GM19463 (cell line): ENCODE data around the gene DGKQ.

Source experiments
- ATAC-seq: cut with Tn5 transposase; IDR thresholded peaks from one replicate; pipeline ENCODE4 v1.9.1; 2021; ENCODE audit warnings: mild to moderate bottlenecking, moderate library complexity; ENCODE audit not compliant: unreplicated experiment

Gene DGKQ

GRCh38 chr4:963276-964225, 9.8 kb downstream of the DGKQ start:
- no peak for ATAC-seq

GRCh38 chr4:962231-963208, 10.8 kb downstream of the DGKQ start:
- no peak for ATAC-seq

GRCh38 chr4:961351-962230, 11.8 kb downstream of the DGKQ start:
- no peak for ATAC-seq

- ATAC-seq: no peak
Observed at GRCh38 chr4:960636-961350, 12.6 kb downstream of the DGKQ start.

- no peak for ATAC-seq
Observed at GRCh38 chr4:960140-960635, 13.2 kb downstream of the DGKQ start.

- ATAC-seq: no peak
Observed at GRCh38 chr4:959338-960139, 13.8 kb downstream of the DGKQ start.

- no peak for ATAC-seq
Observed at GRCh38 chr4:958696-959337, 14.6 kb downstream of the DGKQ start.

GRCh38 chr4:958314-958665, 15.1 kb downstream of the DGKQ start:
- no peak for ATAC-seq

- no peak for ATAC-seq
Observed at GRCh38 chr4:957581-958313, 15.6 kb downstream of the DGKQ start.

- ATAC-seq: no peak
Observed at GRCh38 chr4:957231-957580, 16.2 kb downstream of the DGKQ start.

GRCh38 chr4:956531-957230, 16.7 kb downstream of the DGKQ start:
- no peak for ATAC-seq

- ATAC-seq: no peak
Observed at GRCh38 chr4:955931-956381, 17.4 kb downstream of the DGKQ start.

- no peak for ATAC-seq
Observed at GRCh38 chr4:955161-955921, 18.0 kb downstream of the DGKQ start.

GRCh38 chr4:954211-955020, 19.0 kb downstream of the DGKQ start:
- no peak for ATAC-seq

- no peak for ATAC-seq
Observed at GRCh38 chr4:953574-953915, 19.8 kb downstream of the DGKQ start.
